ENCODE measurements around the gene PDGFRA.

The PDGFRA gene

DNA sequence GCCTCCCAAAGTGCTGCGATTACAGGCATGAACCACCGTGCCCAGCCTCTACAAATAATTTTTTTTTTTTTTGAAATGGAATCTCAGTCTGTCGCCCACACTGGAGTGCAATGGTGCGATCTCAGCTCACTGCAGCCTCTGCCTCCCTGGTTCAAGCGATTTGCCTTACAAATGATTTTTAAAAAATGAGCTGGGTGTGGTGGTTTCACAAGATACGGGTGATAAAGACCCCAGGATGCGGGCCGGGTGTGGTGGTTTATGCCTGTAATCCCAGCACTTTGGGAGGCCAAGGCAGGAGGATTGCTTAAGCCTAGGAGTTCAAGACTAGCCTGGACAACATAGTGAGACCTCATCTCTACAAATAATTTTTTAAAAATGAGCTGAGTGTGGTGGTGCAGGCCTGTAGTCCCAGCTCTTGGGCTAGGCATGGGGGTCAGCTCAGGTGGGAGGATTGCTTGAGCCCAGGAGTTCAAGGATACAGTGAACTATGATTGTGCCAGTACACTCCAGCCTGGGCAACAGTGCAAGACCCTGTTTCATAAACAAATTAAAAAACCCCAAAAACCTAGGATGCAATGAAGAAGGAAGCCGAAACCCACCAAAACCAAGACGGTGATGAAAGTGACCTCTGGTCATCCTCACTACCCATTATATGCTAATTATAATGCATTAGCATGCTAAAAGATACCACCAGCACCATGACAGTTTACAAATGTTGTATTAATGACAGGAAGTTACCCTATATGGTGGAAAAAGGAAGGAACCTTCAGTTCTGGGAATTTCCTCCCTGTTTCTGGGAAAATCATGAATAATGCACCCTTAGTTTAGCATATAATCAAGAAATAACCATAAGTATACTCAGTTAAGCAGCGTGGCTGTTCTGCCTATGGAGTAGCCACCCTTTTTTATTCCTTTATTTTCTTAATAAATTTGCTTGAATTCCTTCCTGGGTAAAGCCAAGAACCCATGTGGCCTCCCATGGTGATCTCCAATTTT, 27.7 kb downstream of the PDGFRA start:
- DNase-seq (ENCODE audit: low read depth): no peak

DNA sequence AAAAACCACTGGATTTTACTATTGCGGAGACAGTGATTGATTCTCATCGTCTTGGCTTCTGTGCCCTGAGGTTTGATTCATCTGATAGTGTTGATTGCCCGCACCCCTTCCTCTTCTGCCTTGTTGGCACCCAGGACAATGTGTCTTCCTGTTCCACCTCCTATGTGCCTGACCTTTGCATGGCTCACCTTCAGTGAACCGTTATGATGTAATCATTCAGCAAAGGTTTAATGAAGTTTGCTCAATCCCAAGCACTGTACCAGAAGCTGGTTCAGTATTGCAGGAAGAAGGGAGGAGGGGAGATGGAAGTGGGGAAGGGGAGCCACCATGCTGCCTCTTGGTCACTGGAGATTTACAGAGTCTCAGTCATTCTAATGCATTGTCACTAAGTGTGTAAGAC, 36.3 kb downstream of the PDGFRA start:
- no peak for DNase-seq (ENCODE audit: low read depth)

DNA sequence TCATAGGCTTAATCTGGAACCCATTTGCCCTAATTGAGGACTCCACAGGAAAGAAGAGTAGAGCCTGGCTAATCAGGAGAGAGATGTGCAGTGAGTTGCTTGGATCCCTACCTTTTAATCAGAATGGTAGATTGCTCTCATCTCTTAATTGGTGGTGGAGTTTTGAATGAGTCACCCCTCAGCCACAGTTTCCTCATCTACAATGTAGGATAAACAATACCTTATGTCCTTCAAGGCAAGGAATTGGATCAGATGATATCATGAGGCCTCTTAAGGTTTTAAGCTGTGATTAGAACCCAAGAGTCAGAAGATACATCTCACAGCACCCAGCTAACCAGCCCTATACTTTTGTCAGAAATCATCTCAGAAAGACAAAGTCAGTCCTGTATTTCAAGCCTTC, 39.1 kb downstream of the PDGFRA start:
- no peak for DNase-seq (ENCODE audit: low read depth)

DNA sequence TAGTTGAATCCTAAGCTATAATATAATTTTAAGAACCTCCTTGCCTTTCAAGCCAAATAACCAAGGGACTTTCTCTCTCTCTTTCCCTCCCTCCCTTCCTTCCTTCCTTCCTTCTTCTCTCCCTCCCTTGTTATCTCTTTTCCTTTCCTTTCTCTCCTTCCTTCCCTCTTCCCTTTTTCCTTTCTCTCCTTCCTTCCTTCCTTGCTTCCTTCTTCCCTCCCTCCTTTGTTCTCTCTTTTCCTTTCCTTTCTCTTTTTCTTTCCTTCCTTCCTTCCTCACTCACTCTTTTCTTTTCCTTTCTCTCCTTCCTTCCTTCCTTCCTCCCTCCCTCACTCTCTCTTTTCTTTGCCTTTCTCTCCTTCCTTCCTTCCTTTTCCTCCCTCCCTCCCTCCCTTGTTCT, 42.4 kb downstream of the PDGFRA start:
- DNase-seq (ENCODE audit: low read depth): no peak

DNA sequence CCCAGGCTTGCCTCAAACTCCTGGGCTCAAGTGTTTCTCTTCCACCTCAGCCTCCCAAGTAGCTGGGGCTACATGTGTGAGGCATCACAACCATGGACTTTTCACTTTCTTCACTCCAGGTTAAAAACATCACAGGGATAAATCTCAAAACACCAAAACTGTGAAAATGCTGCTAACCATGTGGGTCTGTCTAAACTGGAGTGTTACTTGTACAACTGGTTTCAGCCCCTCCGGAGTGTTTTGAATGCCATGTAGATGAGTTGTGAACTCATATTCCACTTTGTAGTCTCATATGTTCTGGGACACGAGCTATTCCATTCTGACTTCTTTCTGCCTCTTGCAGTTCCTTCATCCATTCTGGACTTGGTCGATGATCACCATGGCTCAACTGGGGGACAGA, 43.0 kb downstream of the PDGFRA start:
- no peak for DNase-seq (ENCODE audit: low read depth)

DNA sequence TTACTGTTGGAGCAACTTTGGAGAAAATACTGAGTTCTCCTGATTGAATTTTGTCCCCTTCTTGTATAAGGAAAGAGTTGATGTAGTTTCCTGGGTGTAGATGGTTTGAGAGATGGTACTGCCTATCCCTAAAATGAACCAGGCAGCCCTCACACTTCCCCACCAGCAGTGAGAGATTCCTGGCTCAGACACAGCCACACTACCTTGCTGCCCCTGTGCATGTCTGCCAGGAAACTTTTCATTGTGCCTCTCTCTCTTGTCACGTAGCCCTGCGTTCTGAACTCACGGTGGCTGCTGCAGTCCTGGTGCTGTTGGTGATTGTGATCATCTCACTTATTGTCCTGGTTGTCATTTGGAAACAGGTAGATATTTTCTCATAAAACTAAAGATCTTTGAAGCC, 45.2 kb downstream of the PDGFRA start:
- DNase-seq (ENCODE audit: low read depth): no peak

DNA sequence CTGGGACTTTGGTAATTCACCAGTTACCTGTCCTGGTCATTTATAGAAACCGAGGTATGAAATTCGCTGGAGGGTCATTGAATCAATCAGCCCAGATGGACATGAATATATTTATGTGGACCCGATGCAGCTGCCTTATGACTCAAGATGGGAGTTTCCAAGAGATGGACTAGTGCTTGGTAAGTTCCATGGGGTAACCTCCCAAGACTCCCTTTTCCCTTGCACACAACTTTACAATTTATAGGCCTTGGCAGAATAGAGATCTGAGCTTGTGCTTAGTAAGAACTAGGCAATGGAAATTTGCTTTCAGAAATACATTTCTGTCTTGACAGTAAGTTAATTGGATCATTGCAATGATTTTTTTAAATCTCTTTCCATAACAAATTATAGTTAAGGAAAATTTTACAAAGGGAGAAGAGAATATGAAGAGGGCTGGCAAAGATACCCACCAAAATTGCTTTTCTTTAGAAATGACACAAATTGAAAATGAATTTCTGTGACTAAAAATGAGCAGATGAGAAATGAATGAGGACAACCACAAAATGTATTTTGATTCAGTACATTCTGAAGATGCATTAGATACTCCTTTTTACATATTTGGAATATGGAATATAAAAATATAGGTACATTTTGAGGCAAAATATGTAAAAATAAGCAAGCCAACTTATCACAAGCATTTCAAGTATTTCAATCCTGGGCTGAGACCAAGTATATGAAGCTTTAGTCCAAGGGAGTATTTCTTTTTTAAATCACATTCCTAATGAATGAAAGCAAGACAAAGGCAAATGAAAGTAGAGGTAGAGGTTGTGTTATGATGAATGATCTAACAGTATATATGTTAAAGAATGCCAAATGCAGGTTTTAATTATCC, 45.9 kb downstream of the PDGFRA start:
- DNase-seq (ENCODE audit: low read depth): no peak

DNA sequence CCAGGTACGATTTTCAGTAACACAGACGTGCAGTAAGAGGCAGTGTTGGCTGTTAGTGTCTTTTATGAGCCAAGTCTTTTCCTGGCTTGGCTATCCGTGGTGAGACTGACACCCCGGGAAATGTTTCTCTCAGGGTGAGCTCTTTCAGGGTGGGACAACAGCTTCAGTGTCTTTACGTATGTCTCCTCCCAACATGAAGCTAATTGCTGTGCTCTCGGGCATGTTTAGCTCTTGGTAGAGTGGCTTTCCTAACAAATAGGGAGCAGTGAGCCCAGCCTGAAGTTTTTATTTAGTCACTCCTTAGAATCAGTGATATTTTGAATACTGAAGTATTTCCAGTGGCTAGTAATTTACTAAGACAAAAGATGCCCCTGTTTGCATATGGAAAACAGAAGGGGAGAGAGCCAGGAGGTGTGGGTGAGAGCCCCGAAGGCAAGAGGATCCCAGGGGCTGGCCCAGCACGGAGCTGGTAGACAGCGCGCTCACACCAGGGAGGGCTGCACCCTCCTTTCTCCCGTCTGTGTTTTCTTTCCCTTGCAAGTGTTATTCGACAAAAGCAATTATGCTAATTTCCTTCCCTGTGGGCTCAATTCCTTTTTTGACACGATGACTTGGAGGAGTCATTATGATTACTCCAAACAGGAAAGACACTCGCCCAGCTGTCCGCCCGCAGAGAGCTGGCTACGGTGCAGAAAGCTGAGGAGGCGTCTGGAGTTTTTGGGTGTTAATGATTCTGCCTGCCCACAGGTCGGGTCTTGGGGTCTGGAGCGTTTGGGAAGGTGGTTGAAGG, 47.7 kb downstream of the PDGFRA start:
- DNase-seq (ENCODE audit: low read depth): no peak

GRCh38 chr4:54277691-54278090, 48.6 kb downstream of the PDGFRA start:
- DNase-seq (ENCODE audit: low read depth): no peak

DNA sequence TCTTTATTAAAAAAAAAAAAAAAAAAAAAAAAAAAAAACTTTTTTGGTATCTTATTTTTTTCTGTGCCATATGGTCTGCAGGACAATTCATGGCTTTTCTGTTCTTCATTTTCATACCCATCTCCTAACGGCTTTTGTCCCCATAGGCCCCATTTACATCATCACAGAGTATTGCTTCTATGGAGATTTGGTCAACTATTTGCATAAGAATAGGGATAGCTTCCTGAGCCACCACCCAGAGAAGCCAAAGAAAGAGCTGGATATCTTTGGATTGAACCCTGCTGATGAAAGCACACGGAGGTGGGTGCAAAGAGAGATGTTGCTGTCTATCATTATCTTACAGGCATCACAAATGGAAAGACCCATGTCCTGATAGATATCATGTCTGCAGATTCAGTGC, 49.1 kb downstream of the PDGFRA start:
- no peak for DNase-seq (ENCODE audit: low read depth)

GRCh38 chr4:54281054-54281766, 52.1 kb downstream of the PDGFRA start:
- peak; percentile 21 for DNase-seq (ENCODE audit: low read depth)

DNA sequence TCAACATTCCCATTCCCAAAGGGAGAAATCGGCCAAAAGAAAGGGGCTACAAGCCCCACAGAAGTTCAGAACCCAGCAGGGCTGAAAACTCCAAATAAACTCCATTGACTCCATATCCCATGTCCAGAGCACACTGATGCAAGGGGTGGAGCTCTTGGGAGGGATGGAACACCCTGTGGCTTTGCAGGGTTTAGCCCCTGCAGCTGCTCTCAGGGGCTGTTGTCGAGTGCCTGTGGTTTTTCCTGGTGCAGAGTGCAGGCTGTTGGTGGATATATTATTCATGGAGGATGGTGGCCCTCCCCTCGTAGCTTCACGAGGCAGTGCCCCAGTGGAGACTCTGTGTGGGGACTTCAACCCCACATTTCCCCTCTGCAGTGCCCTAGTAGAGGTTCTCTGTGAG, 53.7 kb downstream of the PDGFRA start:
- no peak for DNase-seq (ENCODE audit: low read depth)

DNA sequence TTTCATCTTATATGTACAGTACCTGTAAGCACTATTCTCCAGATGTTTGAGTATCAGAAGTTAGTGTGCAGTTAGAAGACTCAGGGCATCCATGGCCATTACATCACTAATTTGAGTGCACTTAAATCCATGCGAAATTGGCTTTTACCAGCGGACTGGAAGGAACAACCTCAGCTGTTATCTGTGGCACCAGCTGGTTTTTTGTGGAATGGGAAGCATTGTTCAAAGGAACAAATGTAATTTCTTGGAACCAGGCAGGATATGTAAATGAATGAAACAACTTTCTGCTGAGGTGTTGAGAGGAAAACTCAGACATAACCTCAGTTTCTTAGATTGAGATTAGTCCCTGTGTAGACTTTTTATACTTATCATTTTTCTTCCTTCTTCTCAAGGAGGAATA, 60.2 kb downstream of the PDGFRA start:
- DNase-seq (ENCODE audit: low read depth): peak; percentile 17

GRCh38 chr4:54290980-54291379, 61.9 kb downstream of the PDGFRA start:
- DNase-seq (ENCODE audit: low read depth): peak; percentile 5

GRCh38 chr4:54296548-54297203, 67.6 kb downstream of the PDGFRA start:
- DNase-seq (ENCODE audit: low read depth): no peak

- DNase-seq (ENCODE audit: low read depth): no peak
These were observed 79.0 kb downstream of the PDGFRA start for GRCh38 chr4:54308110-54308509.

DNA sequence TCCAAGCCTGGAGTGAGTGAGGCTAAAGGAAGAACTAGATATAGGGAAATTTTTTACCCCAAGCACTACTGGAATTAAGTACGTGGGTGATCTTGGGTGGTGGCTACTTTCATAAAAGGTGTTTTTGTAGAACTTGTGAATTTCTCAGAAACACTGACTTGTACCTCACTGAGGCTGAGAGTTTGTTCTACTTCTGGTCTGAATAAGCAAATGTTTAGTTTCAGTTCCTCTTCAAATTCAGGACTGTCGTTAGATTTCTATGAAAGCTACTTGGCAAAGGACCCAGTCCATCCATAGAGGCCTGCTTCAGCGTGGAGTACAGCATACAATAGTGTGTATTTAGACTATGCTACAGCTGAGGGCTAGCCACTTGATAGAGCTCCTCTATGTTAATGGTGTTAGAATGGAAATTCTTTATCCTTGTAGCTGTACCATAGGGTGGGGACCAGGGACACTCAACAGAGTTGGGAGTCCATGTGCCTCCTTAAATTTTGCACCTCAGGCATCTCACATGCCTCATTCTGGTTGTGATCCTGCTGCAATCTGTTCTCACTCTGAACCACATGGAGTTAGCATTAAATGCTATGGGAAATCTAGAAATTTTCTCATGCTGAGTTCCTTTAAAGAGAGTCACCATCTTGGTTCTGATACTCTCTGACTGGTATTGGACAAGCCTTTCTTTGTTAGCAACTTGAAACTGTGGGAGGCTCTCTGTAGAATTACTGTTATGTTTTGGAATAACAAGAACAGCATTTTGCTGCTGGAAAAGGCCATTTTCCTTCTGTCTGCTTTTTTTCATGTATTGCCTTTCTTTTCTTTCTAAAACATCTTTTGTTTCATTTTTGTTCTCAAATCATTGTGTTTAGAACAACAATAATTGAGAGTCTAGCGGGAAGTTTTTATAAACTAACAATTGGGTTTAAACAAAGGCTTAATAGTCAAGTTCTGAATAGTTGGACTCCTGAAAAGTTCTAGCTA, 86.8 kb downstream of the PDGFRA start:
- no peak for DNase-seq (ENCODE audit: low read depth)

GRCh38 chr4:54317690-54318089, 88.6 kb downstream of the PDGFRA start:
- no peak for DNase-seq (ENCODE audit: low read depth)

DNA sequence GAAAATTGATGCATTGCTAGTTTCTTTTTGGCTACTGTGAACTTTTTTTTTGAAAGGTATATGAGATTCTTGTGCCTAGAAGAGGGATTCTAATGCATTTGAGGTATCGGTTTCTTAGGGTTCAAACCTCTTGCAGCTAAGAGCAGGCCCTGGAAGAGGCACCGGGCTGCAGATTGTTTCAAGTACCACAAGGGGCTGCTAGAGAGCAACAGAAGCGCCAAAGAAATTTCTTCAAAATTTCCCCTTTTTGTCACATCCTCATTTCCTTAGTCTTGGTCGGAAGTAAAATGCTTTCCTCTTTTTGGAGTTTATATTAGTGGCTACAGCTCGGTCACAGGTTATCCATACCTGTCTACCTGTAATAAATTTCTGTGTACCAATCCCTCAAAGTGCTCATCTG, 89.8 kb downstream of the PDGFRA start:
- peak; percentile 20 for DNase-seq (ENCODE audit: low read depth)

Data from CMK (cell line).